Mammary epithelial cell (primary cell): ENCODE data around the gene TNFAIP8.

Experiments used
- CTCF ChIP-seq, 2 donors: IDR thresholded peaks in 1 of 2; conservative IDR thresholded peaks in 1 of 2; 2 replicates each; pipeline ENCODE4 v1.5.1; 2011 to 2012; ENCODE audit warnings: inconsistent platforms in 2 of 2, low read length in 2 of 2, mild to moderate bottlenecking in 2 of 2, control low read depth in 1 of 2, low read depth in 1 of 2; ENCODE audit not compliant: insufficient read depth in 1 of 2; ENCODE audit errors: extremely low read depth in 1 of 2
- EZH2 ChIP-seq: IDR thresholded peaks from 2 replicates; pipeline ENCODE4 v1.6.1; 2012; ENCODE audit warnings: low read length, inconsistent platforms, borderline replicate concordance

- TF ChIP-seq CTCF (conservative IDR thresholded peaks at IDR 0.05 in 1 of 2, IDR thresholded peaks at IDR 0.05 in 1 of 2; ENCODE audit: extremely low read depth in 1 of 2, insufficient read depth in 1 of 2, low read depth in 1 of 2, low read length in 2 of 2) (no peak), EZH2 (no peak)
Measured at GRCh38 chr5:119332208-119332607, 23.6 kb upstream of the TNFAIP8 start.
